WTC11 (cell line): ENCODE data around the gene FGF22. TPM values are rescaled to one million over a fixed set of nuclear protein-coding genes. Genes with fewer than 3 reads are reported as not detected.

Source experiments
- ATAC-seq: fragments of 200-7000 bp; cut with Tn5 transposase; 2 replicates; pipeline ENCODE4 v1.10.0; 2021; ENCODE audit warnings: mild to moderate bottlenecking, moderate library complexity
- CTCF ChIA-PET: fragments of 300-600 bp; sonication (Branson Sonifier 250); formaldehyde crosslinking; loops from one replicate; lab custom pipeline; 2021; ENCODE audit warnings: antibody characterized with exemption; lab: Charles Lee
- POLR2A ChIA-PET: fragments of 350-600 bp; sonication (Branson Sonifier 250); formaldehyde crosslinking; loops from one replicate; lab custom pipeline; 2021; ENCODE audit warnings: antibody characterized with exemption; lab: Charles Lee
- DNase-seq: peaks from one replicate; pipeline ENCODE4 v3.0.0; 2021; ENCODE audit warnings: low spot score
- H3K27ac Mint-ChIP-seq: 2 replicates; pipeline ENCODE4 v1.8.0; 2021; ENCODE audit warnings: mixed read lengths
- H3K27me3 Mint-ChIP-seq: 2 replicates; pipeline ENCODE4 v1.8.0; 2021; ENCODE audit warnings: low read depth, mild to moderate bottlenecking, moderate library complexity, mixed read lengths
- H3K36me3 Mint-ChIP-seq: 2 replicates; pipeline ENCODE4 v1.8.0; 2021; ENCODE audit warnings: mixed read lengths
- H3K4me1 Mint-ChIP-seq: 2 replicates; pipeline ENCODE4 v1.8.0; 2022; ENCODE audit warnings: mixed read lengths
- H3K4me3 Mint-ChIP-seq: 2 replicates; pipeline ENCODE4 v1.8.0; 2021; ENCODE audit warnings: mild to moderate bottlenecking, moderate library complexity, mixed read lengths
- H3K9me3 Mint-ChIP-seq: 2 replicates; pipeline ENCODE4 v1.8.0; 2021; ENCODE audit warnings: mixed read lengths
- ARID4B ChIP-seq: sonication (generic); formaldehyde crosslinking; IDR thresholded peaks from 2 replicates; pipeline ENCODE4 v1.8.0; 2023; ENCODE audit warnings: missing genetic modification reagents, mild to moderate bottlenecking, borderline replicate concordance
- ATF1 ChIP-seq: sonication (generic); formaldehyde crosslinking; IDR thresholded peaks from 2 replicates; pipeline ENCODE4 v1.8.1; 2023; ENCODE audit warnings: mild to moderate bottlenecking, moderate library complexity, missing genetic modification reagents
- CBFB ChIP-seq: sonication (generic); formaldehyde crosslinking; IDR thresholded peaks from 2 replicates; pipeline ENCODE4 v1.8.1; 2022; ENCODE audit warnings: mild to moderate bottlenecking, low read depth, missing genetic modification reagents
- CDX4 ChIP-seq: fragments of 250-450 bp; sonication (Bioruptor Pico); IDR thresholded peaks from 2 replicates; pipeline ENCODE4 v1.9.0; 2021; ENCODE audit warnings: moderate library complexity, mild to moderate bottlenecking, inconsistent platforms, borderline replicate concordance
- CTCF ChIP-seq: fragments of 200-600 bp; IDR thresholded peaks from 2 replicates; pipeline ENCODE4 v1.8.0; 2022; ENCODE audit warnings: antibody characterized with exemption
- ESRRA ChIP-seq: sonication (generic); formaldehyde crosslinking; IDR thresholded peaks from 2 replicates; pipeline ENCODE4 v1.8.1; 2022; ENCODE audit warnings: mild to moderate bottlenecking, missing genetic modification reagents, borderline replicate concordance
- FOXP1 ChIP-seq: sonication (generic); formaldehyde crosslinking; IDR thresholded peaks from 2 replicates; pipeline ENCODE4 v1.8.0; 2022; ENCODE audit warnings: missing genetic modification reagents, mild to moderate bottlenecking, moderate library complexity, borderline replicate concordance
- FOXP4 ChIP-seq: sonication (generic); formaldehyde crosslinking; IDR thresholded peaks from 2 replicates; pipeline ENCODE4 v1.8.0; 2022; ENCODE audit warnings: mild to moderate bottlenecking, missing genetic modification reagents
- IRF1 ChIP-seq: sonication (generic); formaldehyde crosslinking; IDR thresholded peaks from 2 replicates; pipeline ENCODE4 v1.8.0; 2023; ENCODE audit warnings: missing genetic modification reagents
- JUN ChIP-seq: sonication (generic); formaldehyde crosslinking; IDR thresholded peaks from 2 replicates; pipeline ENCODE4 v1.8.0; 2023; ENCODE audit warnings: mild to moderate bottlenecking, missing genetic modification reagents
- OVOL2 ChIP-seq: fragments of 250-450 bp; sonication (Bioruptor Pico); IDR thresholded peaks from 2 replicates; pipeline ENCODE4 v1.9.0; 2021; ENCODE audit warnings: mild to moderate bottlenecking, borderline replicate concordance
- PRRX2 ChIP-seq: fragments of 250-450 bp; sonication (Bioruptor Pico); IDR thresholded peaks from 2 replicates; pipeline ENCODE4 v1.8.0; 2021; ENCODE audit warnings: mild to moderate bottlenecking
- TCF7 ChIP-seq: sonication (generic); formaldehyde crosslinking; IDR thresholded peaks from 2 replicates; pipeline ENCODE4 v1.8.0; 2022; ENCODE audit warnings: mild to moderate bottlenecking, low read depth, missing genetic modification reagents, moderate library complexity
- ZNF138 ChIP-seq: sonication (generic); formaldehyde crosslinking; conservative IDR thresholded peaks from 2 replicates; pipeline ENCODE4 v1.8.1; 2022; ENCODE audit warnings: mild to moderate bottlenecking, moderate library complexity, missing genetic modification reagents
- ZNF232 ChIP-seq: sonication (generic); formaldehyde crosslinking; IDR thresholded peaks from 2 replicates; pipeline ENCODE4 v1.8.0; 2022; ENCODE audit warnings: mild to moderate bottlenecking, missing genetic modification reagents
- ZNF263 ChIP-seq: sonication (generic); formaldehyde crosslinking; IDR thresholded peaks from 2 replicates; pipeline ENCODE4 v1.8.1; 2022; ENCODE audit warnings: low read depth, mild to moderate bottlenecking, moderate library complexity, missing genetic modification reagents
- ZNF396 ChIP-seq: fragments of 250-450 bp; sonication (Bioruptor Pico); IDR thresholded peaks from 2 replicates; pipeline ENCODE4 v1.8.0; 2021; ENCODE audit warnings: mild to moderate bottlenecking, moderate library complexity, borderline replicate concordance
- total RNA-seq: library from RNA; stranded (reverse); gene quantifications from 3 replicates; pipeline ENCODE4 v1.2.3, GENCODE V29; 2021

The FGF22 gene
- total RNA-seq, 1 experiment from 2014 or later: 1.6 TPM

GRCh38 chr19:617551-618246 is 22.0 kb upstream of the FGF22 start:
- H3K9me3 Mint-ChIP-seq: no peaks in the 10 kb centered on the region
- no peak overlapping the region for H3K4me3 Mint-ChIP-seq
- H3K27me3 Mint-ChIP-seq: no peaks in the 10 kb centered on the region
- TF ChIP-seq ARID4B (no peak), ZNF263 (CRISPR knock-in tag) (no peak), ATF1 (CRISPR knock-in tag) (no peak), JUN (CRISPR knock-in tag) (no peak), FOXP4 (CRISPR knock-in tag) (no peak), IRF1 (CRISPR knock-in tag) (no peak), ZNF232 (CRISPR knock-in tag) (no peak), ZNF396 (CRISPR knock-in tag) (no peak), ZNF138 (CRISPR knock-in tag) (no peak), OVOL2 (CRISPR knock-in tag) (no peak), CBFB (CRISPR knock-in tag) (no peak), TCF7 (CRISPR knock-in tag) (no peak)
- no peak overlapping the region for H3K27ac Mint-ChIP-seq
- ChIA-PET CTCF (interaction anchor here (1.1 to 1.7 kb wide), 2 partner anchors 29 to 116 kb away, joined by 3 read pairs; no protein-coding TSS in a partner anchor), POLR2A (no interaction called here)
- ATAC-seq (no peak), DNase-seq (no peak)
- H3K4me1 Mint-ChIP-seq: no peaks in the 10 kb centered on the region
- peaks cover 24% of the 10 kb centered on the region for H3K36me3 Mint-ChIP-seq

- H3K4me1 Mint-ChIP-seq: no peaks in the 10 kb centered on the region
- no peaks in the 10 kb centered on the region for H3K9me3 Mint-ChIP-seq
- DNase-seq (no peak), ATAC-seq (no peak)
- H3K27me3 Mint-ChIP-seq: no peaks in the 10 kb centered on the region
- ChIA-PET CTCF (interaction anchor here (1.1 to 1.7 kb wide), 2 partner anchors 29 to 116 kb away, joined by 3 read pairs; no protein-coding TSS in a partner anchor), POLR2A (no interaction called here)
- H3K4me3 Mint-ChIP-seq: no peak overlapping the region
- H3K36me3 Mint-ChIP-seq: peaks cover 20% of the 10 kb centered on the region
- no peak overlapping the region for H3K27ac Mint-ChIP-seq
- TF ChIP-seq CDX4 (CRISPR knock-in tag): no peak
Measured at GRCh38 chr19:618247-618619, 21.4 kb upstream of the FGF22 start.

- DNase-seq (no peak), ATAC-seq (no peak)
- Mint-ChIP-seq H3K27ac (no peak overlapping the region), H3K4me1 (no peaks in the 10 kb centered on the region), H3K36me3 (peaks cover 25% of the 10 kb centered on the region), H3K4me3 (no peak overlapping the region), H3K27me3 (no peaks in the 10 kb centered on the region), H3K9me3 (no peaks in the 10 kb centered on the region)
- POLR2A ChIA-PET: no interaction called here
- CTCF ChIA-PET: no interaction called here
- TF ChIP-seq ESRRA (CRISPR knock-in tag) (no peak), ZNF138 (CRISPR knock-in tag) (no peak), PRRX2 (CRISPR knock-in tag) (no peak), FOXP1 (no peak), CTCF (no peak)
Measured at GRCh38 chr19:618674-619285, 20.9 kb upstream of the FGF22 start.
